RKO (cell line): ENCODE results near the gene SPZ1.
"Not testable (repeated sequence)": the region's sequence is repeated elsewhere in the genome, so short reads cannot be mapped to it uniquely, and the experiment has no call there.

Experiments
- DNase-seq: peaks from one replicate; pipeline ENCODE4 v3.0.0-alpha.2; 2016; ENCODE audit warnings: low spot score

The SPZ1 gene

GRCh38 chr5:80319702-80320101, at the start of gene SPZ1:
TSS of gene SPZ1 (plus strand) at chr5:80320002. CDS start at chr5:80320216, 214 bp downstream.
- no peak for DNase-seq

GRCh38 chr5:80270543-80270942, 49.3 kb upstream of the SPZ1 start:
- DNase-seq = not testable (repeated sequence)

GRCh38 chr5:80275347-80275746, 44.5 kb upstream of the SPZ1 start:
- no peak for DNase-seq

- DNase-seq = no peak
These were observed 43.6 kb upstream of the SPZ1 start for GRCh38 chr5:80276186-80276585.

GRCh38 chr5:80277191-80277590, 42.6 kb upstream of the SPZ1 start:
- DNase-seq = no peak

- no peak for DNase-seq
These were observed 37.7 kb upstream of the SPZ1 start for GRCh38 chr5:80282054-80282453.

- DNase-seq = no peak
These were observed 36.4 kb upstream of the SPZ1 start for GRCh38 chr5:80283360-80283759.

- DNase-seq = no peak
These were observed 35.1 kb upstream of the SPZ1 start for GRCh38 chr5:80284720-80285119.

- DNase-seq = no peak
These were observed 31.6 kb upstream of the SPZ1 start for GRCh38 chr5:80288177-80288576.

- no peak for DNase-seq
These were observed 30.5 kb upstream of the SPZ1 start for GRCh38 chr5:80289320-80289719.

- DNase-seq = no peak
These were observed 28.0 kb upstream of the SPZ1 start for GRCh38 chr5:80291761-80292160.

GRCh38 chr5:80296121-80296520, 23.7 kb upstream of the SPZ1 start:
- no peak for DNase-seq

GRCh38 chr5:80299601-80300000, 20.2 kb upstream of the SPZ1 start:
- DNase-seq = no peak

GRCh38 chr5:80300125-80300524, 19.7 kb upstream of the SPZ1 start:
- no peak for DNase-seq

- not testable (repeated sequence) for DNase-seq
These were observed 19.0 kb upstream of the SPZ1 start for GRCh38 chr5:80300796-80301195.

- not testable (repeated sequence) for DNase-seq
These were observed 18.5 kb upstream of the SPZ1 start for GRCh38 chr5:80301342-80301741.

GRCh38 chr5:80302636-80303035, 17.2 kb upstream of the SPZ1 start:
- DNase-seq = no peak

GRCh38 chr5:80308526-80308925, 11.3 kb upstream of the SPZ1 start:
- no peak for DNase-seq

GRCh38 chr5:80309871-80310665, 9.7 kb upstream of the SPZ1 start:
- no peak for DNase-seq

- DNase-seq = no peak
These were observed 4.6 kb upstream of the SPZ1 start for GRCh38 chr5:80315244-80315643.

GRCh38 chr5:80318212-80318611, 1.6 kb upstream of the SPZ1 start:
- DNase-seq = no peak

- DNase-seq = no peak
These were observed 5.1 kb downstream of the SPZ1 start for GRCh38 chr5:80324912-80325311.

GRCh38 chr5:80326468-80326867, 6.7 kb downstream of the SPZ1 start:
- no peak for DNase-seq

GRCh38 chr5:80337379-80337778, 17.6 kb downstream of the SPZ1 start:
- no peak for DNase-seq
